Duodenal mucosa (tissue), 2 donors: Measurements from ENCODE around the gene MANBA.

Source experiments
- H3K27ac ChIP-seq: one replicate; pipeline ENCODE4 v1.7.0; 2013; ENCODE audit warnings: low read depth, low read length
- H3K27me3 ChIP-seq, 2 donors: one replicate each; pipeline ENCODE4 v1.7.0; 2013; ENCODE audit warnings: low read length in 2 of 2, control low read depth in 1 of 2; ENCODE audit not compliant: insufficient read depth in 2 of 2, control insufficient read depth in 1 of 2
- H3K36me3 ChIP-seq, 2 donors: one replicate each; pipeline ENCODE4 v1.7.0; 2013; ENCODE audit warnings: low read length in 2 of 2, control low read depth in 1 of 2; ENCODE audit not compliant: insufficient read depth in 2 of 2, control insufficient read depth in 1 of 2
- H3K4me1 ChIP-seq, 2 donors: one replicate each; pipeline ENCODE4 v1.7.0; 2013; ENCODE audit warnings: low read length in 2 of 2, control low read depth in 1 of 2; ENCODE audit not compliant: insufficient read depth in 2 of 2, control insufficient read depth in 1 of 2
- H3K4me3 ChIP-seq, 2 donors: one replicate each; pipeline ENCODE4 v1.7.0; 2013; ENCODE audit warnings: low read length in 2 of 2, low read depth in 1 of 2
- H3K9ac ChIP-seq, 2 donors: one replicate each; pipeline ENCODE4 v1.7.0; 2013; ENCODE audit warnings: low read length in 2 of 2, low read depth in 1 of 2
- H3K9me3 ChIP-seq, 2 donors: one replicate each; pipeline ENCODE4 v1.7.0; 2013; ENCODE audit warnings: low read length in 2 of 2, control low read depth in 1 of 2; ENCODE audit not compliant: control insufficient read depth in 1 of 2

MANBA gene

DNA sequence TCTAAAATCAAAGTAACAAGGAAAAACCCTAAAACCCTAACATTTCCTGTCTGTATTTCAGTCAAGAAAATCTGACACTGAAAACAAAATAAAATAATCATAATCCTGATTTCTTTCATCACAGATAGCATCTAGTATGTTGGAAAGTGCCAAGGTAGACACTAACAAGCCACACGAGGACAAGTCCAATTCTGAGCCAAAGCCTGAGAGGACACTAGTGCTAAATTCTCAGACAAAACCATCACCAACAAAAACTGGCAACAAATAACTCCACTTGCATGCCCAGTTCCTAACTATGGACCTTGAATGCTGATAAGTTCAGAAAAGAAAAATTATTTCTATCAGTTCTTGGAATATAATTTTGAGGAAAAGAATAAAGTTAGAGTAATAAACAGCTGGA, 113.7 kb downstream of the MANBA start:
- no peak overlapping the region for H3K9ac ChIP-seq
- H3K9me3 ChIP-seq: no peaks in the 10 kb centered on the region
- no peak overlapping the region for H3K4me3 ChIP-seq
- no peak overlapping the region for H3K27ac ChIP-seq
- no peaks in the 10 kb centered on the region for H3K4me1 ChIP-seq
- H3K36me3 ChIP-seq: peaks cover 0 to 13% of the 10 kb centered on the region in 2 donors
- H3K27me3 ChIP-seq: no peaks in the 10 kb centered on the region

DNA sequence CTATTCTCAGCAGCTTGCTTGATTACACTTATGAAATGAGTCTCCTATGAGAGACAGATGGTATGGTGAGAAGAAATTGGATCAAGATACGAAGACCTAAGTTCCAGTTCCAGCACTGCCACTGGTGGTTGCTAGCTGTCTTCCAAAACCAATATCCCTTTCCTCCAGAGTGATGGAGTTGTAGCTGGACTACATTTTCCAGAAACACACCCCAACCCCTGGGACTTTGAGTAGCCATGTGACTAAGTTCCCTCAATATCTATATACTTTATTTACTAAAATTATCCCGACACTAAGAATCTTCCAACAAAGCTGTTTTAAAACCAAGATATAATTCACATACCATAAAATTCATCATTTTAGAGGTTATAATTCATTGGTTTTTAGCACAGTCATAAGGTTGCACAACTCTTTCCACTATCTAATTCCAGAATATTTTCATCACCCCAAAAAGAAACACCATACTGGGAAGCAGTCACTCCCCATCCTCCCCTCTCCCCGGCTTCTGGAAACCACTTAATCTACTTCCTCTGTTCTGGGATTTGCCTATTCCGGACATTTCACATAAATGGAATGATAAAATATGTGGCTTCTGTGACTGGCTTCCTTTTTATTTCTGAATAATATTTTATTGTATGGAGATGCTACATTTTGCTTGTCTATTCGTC, 118.0 kb downstream of the MANBA start:
- H3K27ac ChIP-seq: no peak overlapping the region

DNA sequence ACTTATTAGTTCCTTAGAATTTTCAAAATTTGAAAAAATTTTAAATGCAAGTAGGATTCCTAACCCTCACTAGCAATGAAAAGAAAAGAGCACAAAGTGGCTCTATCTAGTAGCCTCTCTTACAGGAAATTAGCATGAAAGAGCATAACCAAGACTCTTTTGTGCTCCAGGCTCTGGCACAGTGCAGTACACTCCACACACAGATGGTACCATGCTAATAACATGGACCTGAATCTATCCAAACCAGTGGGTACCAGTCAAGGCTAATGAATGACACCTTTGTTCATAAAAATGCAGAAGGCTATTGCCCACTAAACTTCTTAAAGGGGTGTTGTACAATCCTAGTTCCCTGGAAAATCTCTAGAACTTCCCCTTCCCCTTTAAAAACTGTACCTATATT, 119.0 kb downstream of the MANBA start:
- Histone ChIP-seq H3K4me3 (no peak overlapping the region), H3K36me3 (peaks cover 7 to 24% of the 10 kb centered on the region in 2 donors), H3K9me3 (no peaks in the 10 kb centered on the region), H3K4me1 (no peaks in the 10 kb centered on the region), H3K9ac (no peak overlapping the region), H3K27me3 (no peaks in the 10 kb centered on the region), H3K27ac (no peak overlapping the region)

More for the DNA sequence above, 118.0 kb downstream of the MANBA start:
- Histone ChIP-seq H3K27me3 (no peaks in the 10 kb centered on the region), H3K9me3 (no peaks in the 10 kb centered on the region), H3K4me3 (no peak overlapping the region), H3K4me1 (no peaks in the 10 kb centered on the region), H3K36me3 (peaks cover 7 to 18% of the 10 kb centered on the region in 2 donors), H3K9ac (no peak overlapping the region)

DNA sequence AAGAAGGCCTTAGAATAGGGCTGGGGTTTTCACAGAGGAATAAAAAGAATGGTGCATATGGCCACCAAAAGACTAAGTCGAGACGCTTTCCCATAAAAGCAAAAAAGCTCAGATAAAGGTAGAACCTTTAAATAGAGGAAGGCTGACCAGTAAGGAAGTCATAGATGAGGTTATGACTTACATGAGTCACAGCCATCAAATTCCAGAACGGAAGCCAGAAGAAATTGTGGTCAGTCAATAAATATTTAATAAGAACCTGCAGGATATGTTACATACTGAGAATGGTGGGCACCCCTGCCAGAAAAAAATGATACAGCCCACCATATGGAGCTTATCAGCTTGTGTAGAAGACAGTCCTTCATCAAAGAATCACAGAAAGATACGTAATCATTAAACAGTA, 120.1 kb downstream of the MANBA start:
- H3K27me3 ChIP-seq: no peaks in the 10 kb centered on the region
- H3K36me3 ChIP-seq: peaks cover 7 to 29% of the 10 kb centered on the region in 2 donors
- no peak overlapping the region for H3K4me3 ChIP-seq
- no peak overlapping the region for H3K27ac ChIP-seq
- no peaks in the 10 kb centered on the region for H3K9me3 ChIP-seq
- H3K9ac ChIP-seq: no peak overlapping the region
- H3K4me1 ChIP-seq: no peaks in the 10 kb centered on the region

DNA sequence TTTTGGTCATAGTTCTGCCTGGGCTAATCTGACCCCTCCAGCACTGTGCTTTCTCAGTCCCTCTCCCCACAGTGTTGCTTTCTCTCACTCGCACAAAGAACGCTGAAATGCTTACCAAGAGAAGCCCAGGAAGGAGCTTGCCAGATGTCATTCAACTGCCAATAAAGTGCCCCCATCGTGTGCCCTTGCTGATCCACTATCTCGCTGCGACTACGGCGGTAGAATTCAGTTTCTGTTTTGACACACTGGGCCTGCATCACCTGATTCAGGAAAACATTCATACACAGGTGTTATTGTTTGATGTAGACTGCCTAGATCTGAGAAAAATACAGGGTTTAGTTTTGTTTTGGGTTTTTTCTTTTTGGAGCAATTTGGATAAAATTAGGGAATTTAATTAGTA, 121.2 kb downstream of the MANBA start:
- H3K9me3 ChIP-seq: no peaks in the 10 kb centered on the region
- no peaks in the 10 kb centered on the region for H3K27me3 ChIP-seq
- H3K36me3 ChIP-seq: peaks cover 11 to 32% of the 10 kb centered on the region in 2 donors
- H3K4me1 ChIP-seq: no peaks in the 10 kb centered on the region
- H3K4me3 ChIP-seq: no peak overlapping the region
- H3K27ac ChIP-seq: no peak overlapping the region
- H3K9ac ChIP-seq: no peak overlapping the region

DNA sequence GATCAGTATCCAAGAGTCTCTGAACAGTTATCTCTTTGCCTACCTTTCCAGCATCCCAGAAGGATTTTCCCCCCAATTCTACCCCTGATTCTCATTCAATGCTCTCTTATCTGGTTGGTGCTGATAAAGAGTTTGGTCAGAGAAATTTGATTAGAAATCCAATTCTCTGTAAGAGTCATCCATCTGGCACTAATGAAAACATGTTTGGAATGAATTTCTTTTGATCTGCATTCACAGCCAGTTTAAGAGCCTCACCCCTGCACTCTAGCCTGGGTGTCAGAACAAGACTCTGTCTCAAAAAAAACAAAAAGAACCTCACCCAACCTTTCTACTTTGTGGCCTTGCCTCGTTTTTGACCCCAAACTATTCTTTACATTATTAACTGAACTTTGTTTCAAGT, 122.1 kb downstream of the MANBA start:
- H3K9ac ChIP-seq: no peak overlapping the region
- no peak overlapping the region for H3K27ac ChIP-seq
- H3K4me1 ChIP-seq: no peaks in the 10 kb centered on the region
- H3K27me3 ChIP-seq: no peaks in the 10 kb centered on the region
- no peak overlapping the region for H3K4me3 ChIP-seq
- H3K9me3 ChIP-seq: no peaks in the 10 kb centered on the region
- H3K36me3 ChIP-seq: peaks cover 14 to 37% of the 10 kb centered on the region in 2 donors

DNA sequence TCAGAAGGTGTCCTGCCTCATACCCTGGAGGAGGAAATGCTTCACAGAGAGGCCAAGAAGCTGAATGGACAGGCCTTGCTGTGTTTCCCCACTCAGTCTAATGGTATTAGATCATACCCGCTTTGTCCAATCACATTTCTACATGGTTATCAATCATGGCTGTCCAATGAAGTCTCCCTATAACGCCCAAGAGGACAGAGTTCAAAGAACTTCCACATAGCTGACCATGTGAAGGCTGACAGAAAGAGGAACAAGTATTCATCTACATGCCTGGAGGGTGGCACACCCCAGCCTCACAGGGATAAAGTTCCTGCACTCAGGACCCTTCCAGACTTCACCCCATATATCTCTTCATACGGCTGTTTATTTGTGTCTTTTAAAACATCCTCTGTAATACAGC, 123.4 kb downstream of the MANBA start:
- no peak overlapping the region for H3K9ac ChIP-seq
- H3K9me3 ChIP-seq: no peaks in the 10 kb centered on the region
- no peak overlapping the region for H3K27ac ChIP-seq
- no peaks in the 10 kb centered on the region for H3K4me1 ChIP-seq
- no peaks in the 10 kb centered on the region for H3K27me3 ChIP-seq
- H3K4me3 ChIP-seq: no peak overlapping the region
- H3K36me3 ChIP-seq: peaks cover 14 to 40% of the 10 kb centered on the region in 2 donors

DNA sequence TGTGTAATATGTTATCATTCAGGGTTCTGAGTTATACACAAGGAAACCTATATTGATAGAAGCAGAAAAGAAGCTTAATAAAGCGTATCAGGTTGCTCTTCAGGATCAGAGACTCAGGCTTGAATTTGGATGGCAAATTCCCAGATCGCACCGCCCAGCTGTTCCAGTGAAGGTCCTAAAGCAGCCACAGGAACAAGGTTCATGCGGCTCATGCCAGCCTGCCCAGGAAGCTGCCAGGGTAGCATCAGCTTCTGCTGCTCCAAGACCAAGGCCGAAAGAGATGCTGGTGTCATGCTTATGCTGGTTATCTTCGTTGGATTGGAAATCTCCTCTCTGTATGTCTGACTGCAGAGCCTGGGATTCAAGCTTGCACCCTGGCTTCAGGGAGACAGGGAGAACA, 127.7 kb downstream of the MANBA start:
- Histone ChIP-seq H3K9ac (no peak overlapping the region), H3K9me3 (no peaks in the 10 kb centered on the region), H3K27ac (no peak overlapping the region), H3K4me1 (no peaks in the 10 kb centered on the region), H3K4me3 (no peak overlapping the region), H3K36me3 (peaks cover 14 to 30% of the 10 kb centered on the region in 2 donors), H3K27me3 (no peaks in the 10 kb centered on the region)

DNA sequence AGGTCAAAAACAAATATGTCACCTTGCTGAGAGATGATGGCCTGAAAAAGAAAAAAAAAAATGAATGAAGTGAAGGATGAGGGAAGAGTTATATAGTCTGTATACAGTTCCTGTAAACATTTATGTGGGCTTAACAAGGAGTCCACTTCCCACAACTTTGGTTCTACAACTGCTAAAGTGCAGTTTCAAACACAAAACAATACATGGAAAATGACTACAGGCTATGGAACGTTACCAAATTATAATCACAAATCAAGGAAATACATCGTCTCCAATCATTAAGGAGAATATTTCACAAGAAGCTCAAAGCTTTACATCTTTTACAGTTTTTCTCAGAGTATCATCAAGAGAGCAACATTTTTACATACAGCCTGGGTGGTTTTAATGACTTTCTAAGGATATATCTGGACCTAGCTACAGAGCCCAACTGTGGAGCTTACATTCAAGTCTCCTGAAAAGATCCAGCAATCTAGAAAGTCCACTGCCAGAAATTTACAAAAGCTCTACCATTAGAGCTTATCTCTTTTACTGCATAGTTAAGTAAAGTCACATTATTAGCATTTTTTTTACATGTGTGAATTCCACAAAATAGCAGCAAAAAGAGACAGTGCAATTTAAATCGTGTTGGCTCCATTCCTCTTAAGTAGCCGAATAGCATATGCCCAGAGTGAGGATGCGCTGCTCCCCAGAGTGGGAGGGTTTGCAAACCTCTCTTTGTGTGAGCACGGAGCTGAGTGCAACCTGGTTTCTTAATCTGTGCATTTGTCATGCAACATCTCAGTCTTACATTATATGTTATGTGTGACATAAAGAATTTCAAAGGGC, 128.3 kb downstream of the MANBA start:
- Histone ChIP-seq H3K9me3 (no peaks in the 10 kb centered on the region), H3K36me3 (peaks cover 14 to 25% of the 10 kb centered on the region in 2 donors), H3K4me1 (no peaks in the 10 kb centered on the region), H3K4me3 (no peak overlapping the region), H3K9ac (no peak overlapping the region), H3K27ac (no peak overlapping the region), H3K27me3 (no peaks in the 10 kb centered on the region)

DNA sequence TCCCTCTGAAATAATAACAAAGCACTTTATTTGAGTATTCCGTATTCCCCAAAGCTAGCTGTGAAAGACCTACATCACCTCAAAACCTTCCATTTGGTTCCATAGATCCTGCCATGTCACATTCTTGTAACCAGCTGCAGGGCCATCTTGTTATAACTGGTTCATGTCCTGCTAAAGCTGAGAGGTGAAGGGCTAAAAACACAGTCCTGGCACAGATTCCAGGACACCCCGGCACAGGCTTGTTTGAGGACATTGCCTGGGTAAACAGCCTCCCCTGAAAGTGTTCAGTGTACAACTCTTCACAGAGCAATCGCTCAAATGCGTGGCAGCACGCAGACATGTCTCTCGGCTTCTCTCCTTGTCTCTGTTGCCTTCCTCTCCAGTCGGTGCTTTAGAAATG, 129.2 kb downstream of the MANBA start:
- Histone ChIP-seq H3K27me3 (no peaks in the 10 kb centered on the region), H3K4me1 (no peaks in the 10 kb centered on the region), H3K9ac (no peak overlapping the region), H3K4me3 (no peak overlapping the region), H3K36me3 (peaks cover 14 to 22% of the 10 kb centered on the region in 2 donors), H3K9me3 (no peaks in the 10 kb centered on the region), H3K27ac (no peak overlapping the region)
